PFSK-1 (cell line): ENCODE results near the gene PGF.

ENCODE experiments used
- POLR2AphosphoS5 ChIP-seq: IDR thresholded peaks from 2 replicates; pipeline ENCODE4 v1.6.1; 2012; ENCODE audit warnings: low read depth, mild to moderate bottlenecking, control low read depth, low read length, moderate library complexity
- TAF1 ChIP-seq: IDR thresholded peaks from 2 replicates; pipeline ENCODE4 v1.6.1; 2012; ENCODE audit warnings: low read length, control low read depth, borderline replicate concordance; ENCODE audit not compliant: insufficient read depth
- TF ChIP-seq, protein P1 (sequence below), 2 experiments: IDR thresholded peaks; 2 replicates each; pipeline versions ENCODE4 v1.6.1 to v1.8.0; 2011 to 2012; ENCODE audit warnings: low read depth in 2 of 2, low read length in 2 of 2, control low read depth in 1 of 2, inconsistent platforms in 1 of 2, mild to moderate bottlenecking in 1 of 2, moderate library complexity in 1 of 2; ENCODE audit not compliant: insufficient read depth in 1 of 2

DNA sequence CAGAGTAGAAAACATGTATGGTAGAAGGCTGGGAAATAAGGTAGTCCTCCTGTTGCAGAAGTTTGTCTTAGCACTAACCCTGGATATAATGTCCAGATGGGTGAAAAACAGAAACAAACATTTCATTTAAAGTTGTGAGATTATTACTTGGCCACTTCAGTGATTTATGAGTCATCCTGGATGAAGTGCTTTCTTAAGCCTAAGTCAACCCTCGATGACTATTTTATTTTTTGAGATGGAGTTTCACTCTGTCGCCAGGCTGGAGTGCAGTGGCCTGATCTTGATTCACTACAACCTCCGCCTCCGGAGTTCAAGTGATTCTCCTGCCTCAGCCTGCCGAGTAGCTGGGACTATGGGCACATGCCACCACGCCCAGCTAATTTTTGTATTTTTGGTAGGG lies 63.5 kb downstream of the PGF start:
- TF ChIP-seq POLR2AphosphoS5 (no peak), TAF1 (no peak)
- TF ChIP-seq, protein P1, sequence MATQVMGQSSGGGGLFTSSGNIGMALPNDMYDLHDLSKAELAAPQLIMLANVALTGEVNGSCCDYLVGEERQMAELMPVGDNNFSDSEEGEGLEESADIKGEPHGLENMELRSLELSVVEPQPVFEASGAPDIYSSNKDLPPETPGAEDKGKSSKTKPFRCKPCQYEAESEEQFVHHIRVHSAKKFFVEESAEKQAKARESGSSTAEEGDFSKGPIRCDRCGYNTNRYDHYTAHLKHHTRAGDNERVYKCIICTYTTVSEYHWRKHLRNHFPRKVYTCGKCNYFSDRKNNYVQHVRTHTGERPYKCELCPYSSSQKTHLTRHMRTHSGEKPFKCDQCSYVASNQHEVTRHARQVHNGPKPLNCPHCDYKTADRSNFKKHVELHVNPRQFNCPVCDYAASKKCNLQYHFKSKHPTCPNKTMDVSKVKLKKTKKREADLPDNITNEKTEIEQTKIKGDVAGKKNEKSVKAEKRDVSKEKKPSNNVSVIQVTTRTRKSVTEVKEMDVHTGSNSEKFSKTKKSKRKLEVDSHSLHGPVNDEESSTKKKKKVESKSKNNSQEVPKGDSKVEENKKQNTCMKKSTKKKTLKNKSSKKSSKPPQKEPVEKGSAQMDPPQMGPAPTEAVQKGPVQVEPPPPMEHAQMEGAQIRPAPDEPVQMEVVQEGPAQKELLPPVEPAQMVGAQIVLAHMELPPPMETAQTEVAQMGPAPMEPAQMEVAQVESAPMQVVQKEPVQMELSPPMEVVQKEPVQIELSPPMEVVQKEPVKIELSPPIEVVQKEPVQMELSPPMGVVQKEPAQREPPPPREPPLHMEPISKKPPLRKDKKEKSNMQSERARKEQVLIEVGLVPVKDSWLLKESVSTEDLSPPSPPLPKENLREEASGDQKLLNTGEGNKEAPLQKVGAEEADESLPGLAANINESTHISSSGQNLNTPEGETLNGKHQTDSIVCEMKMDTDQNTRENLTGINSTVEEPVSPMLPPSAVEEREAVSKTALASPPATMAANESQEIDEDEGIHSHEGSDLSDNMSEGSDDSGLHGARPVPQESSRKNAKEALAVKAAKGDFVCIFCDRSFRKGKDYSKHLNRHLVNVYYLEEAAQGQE (IDR thresholded peaks at IDR 0.05; ENCODE audit: insufficient read depth in 1 of 2, low read depth in 2 of 2, low read length in 2 of 2): no peak
